ENCODE data around the gene ATXN2.
"Not testable (repeated sequence)": the region's sequence is repeated elsewhere in the genome, so short reads cannot be mapped to it uniquely, and the experiment has no call there.

The ATXN2 gene

DNA sequence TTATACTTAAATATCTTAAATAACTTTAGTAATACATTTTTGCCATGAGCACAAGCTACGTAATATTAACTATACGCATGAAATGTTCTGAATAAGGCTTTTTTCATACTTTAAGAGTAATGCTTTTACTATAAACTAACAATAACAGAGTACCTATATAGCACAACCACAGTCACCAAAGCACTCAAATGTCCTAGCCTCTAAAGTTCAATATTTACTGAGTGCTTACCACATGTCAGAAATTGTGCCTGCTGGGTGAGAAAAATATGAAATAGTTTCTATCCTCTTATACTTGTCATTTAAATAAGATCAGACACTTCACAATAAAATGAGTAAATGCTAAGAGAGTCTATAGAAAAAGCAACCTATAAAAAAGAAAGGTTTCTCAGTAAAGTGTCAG, 110.3 kb downstream of the ATXN2 start:
- Mint-ChIP-seq H3K9me3 (no peaks in the 10 kb centered on the region), H3K4me3 (no peak overlapping the region), H3K27me3 (no peaks in the 10 kb centered on the region), H3K36me3 (ENCODE audit: insufficient read depth) (peaks cover 69% of the 10 kb centered on the region), H3K27ac (no peak overlapping the region), H3K4me1 (ENCODE audit: low read depth in 2 of 2) (no peaks in the 10 kb centered on the region)
- ATAC-seq (replicated peaks) = no peak
- no peak for DNase-seq

- DNase-seq (no peak), ATAC-seq (replicated peaks) (no peak)
- no peak overlapping the region for H3K4me3 Mint-ChIP-seq
- H3K4me1 Mint-ChIP-seq (ENCODE audit: low read depth in 2 of 2) = no peaks in the 10 kb centered on the region
- H3K36me3 Mint-ChIP-seq (ENCODE audit: insufficient read depth) = peaks cover 69% of the 10 kb centered on the region
- no peaks in the 10 kb centered on the region for H3K27me3 Mint-ChIP-seq
- H3K27ac Mint-ChIP-seq = no peak overlapping the region
- no peaks in the 10 kb centered on the region for H3K9me3 Mint-ChIP-seq
Measured at GRCh38 chr12:111488271-111488670, 110.8 kb downstream of the ATXN2 start.

GRCh38 chr12:111482462-111482861, 116.7 kb downstream of the ATXN2 start:
- Mint-ChIP-seq H3K9me3 (no peaks in the 10 kb centered on the region), H3K4me1 (ENCODE audit: low read depth in 2 of 2) (no peaks in the 10 kb centered on the region), H3K36me3 (ENCODE audit: insufficient read depth) (peaks cover 76% of the 10 kb centered on the region), H3K27me3 (no peaks in the 10 kb centered on the region), H3K27ac (peak overlapping the region; percentile 65 to 82), H3K4me3 (no peak overlapping the region)
- ATAC-seq (replicated peaks) (no peak), DNase-seq (no peak)

GRCh38 chr12:111471236-111471635, 127.9 kb downstream of the ATXN2 start:
- no peaks in the 10 kb centered on the region for H3K9me3 Mint-ChIP-seq
- ATAC-seq (replicated peaks) (no peak), DNase-seq (no peak)
- no peak overlapping the region for H3K4me3 Mint-ChIP-seq
- no peaks in the 10 kb centered on the region for H3K27me3 Mint-ChIP-seq
- H3K4me1 Mint-ChIP-seq (ENCODE audit: low read depth in 2 of 2) = no peaks in the 10 kb centered on the region
- peaks cover 56% of the 10 kb centered on the region for H3K36me3 Mint-ChIP-seq (ENCODE audit: insufficient read depth)
- peak overlapping the region in 1 of 2 donors; percentile 56 for H3K27ac Mint-ChIP-seq

DNA sequence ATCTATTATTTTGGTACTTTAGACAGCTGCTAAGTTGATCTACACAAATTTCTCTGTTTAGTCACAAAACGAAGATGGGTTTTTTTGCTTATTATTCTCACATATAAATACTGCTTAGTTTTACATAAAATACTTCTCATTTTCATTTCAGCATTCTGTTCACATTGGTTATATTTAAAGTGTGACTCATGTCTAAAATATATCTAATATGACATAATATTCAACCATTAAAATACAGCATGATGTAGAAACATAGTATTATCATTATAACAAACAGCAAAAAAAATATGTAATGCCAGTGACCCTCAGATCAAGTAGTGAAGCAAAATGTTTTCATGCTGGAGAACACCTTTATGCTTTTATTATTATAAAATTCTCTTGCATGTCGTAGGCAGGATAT, 129.7 kb downstream of the ATXN2 start:
- ATAC-seq (replicated peaks) = no peak
- DNase-seq = no peak
- Mint-ChIP-seq H3K4me3 (no peak overlapping the region), H3K4me1 (ENCODE audit: low read depth in 2 of 2) (no peaks in the 10 kb centered on the region), H3K36me3 (ENCODE audit: insufficient read depth) (peaks cover 46% of the 10 kb centered on the region), H3K27me3 (no peaks in the 10 kb centered on the region), H3K9me3 (no peaks in the 10 kb centered on the region), H3K27ac (no peak overlapping the region)

GRCh38 chr12:111467857-111468241, 131.3 kb downstream of the ATXN2 start:
- peaks cover 41% of the 10 kb centered on the region for H3K36me3 Mint-ChIP-seq (ENCODE audit: insufficient read depth)
- ATAC-seq (replicated peaks) = no peak

DNA sequence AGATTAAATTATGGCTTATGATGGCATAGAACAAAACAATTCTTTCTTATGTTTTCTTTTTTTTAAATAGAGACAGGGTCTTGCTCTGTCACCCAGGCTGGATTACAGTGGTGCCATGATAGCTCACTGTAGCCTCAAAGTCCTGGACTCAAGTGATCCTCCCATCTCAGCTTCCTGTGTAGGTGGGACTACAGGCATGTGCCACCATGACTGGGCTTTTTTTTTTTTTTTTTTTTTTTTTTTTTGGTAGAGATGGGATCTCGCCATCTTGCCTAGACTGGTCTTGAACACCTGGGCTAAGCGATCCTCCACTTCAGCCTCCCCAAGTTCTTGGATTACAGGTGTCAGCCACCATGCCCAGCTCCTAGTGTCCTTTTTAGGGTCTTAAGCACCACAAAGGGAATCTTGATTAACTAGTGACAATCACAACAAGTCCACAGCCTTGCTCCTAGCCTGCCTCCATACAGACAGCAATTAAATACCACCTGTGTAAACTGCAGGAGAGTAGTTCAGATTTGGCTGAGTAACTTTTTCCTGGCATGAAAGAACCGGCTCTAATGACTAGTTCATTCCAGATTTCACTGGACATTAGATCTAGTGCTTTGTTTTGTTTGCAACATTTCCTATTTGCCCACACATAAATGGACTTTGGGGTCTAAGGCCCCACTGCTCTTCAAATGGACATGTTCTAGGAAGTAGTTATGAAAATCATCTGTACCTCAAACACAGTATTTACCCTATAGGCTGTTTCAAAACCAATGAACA, 131.8 kb downstream of the ATXN2 start:
- peaks cover 36% of the 10 kb centered on the region for H3K36me3 Mint-ChIP-seq (ENCODE audit: insufficient read depth)
- no peak for DNase-seq
- no peak for ATAC-seq (replicated peaks)
- no peaks in the 10 kb centered on the region for H3K9me3 Mint-ChIP-seq
- no peaks in the 10 kb centered on the region for H3K27me3 Mint-ChIP-seq
- H3K4me1 Mint-ChIP-seq (ENCODE audit: low read depth in 2 of 2) = no peaks in the 10 kb centered on the region
- H3K4me3 Mint-ChIP-seq = no peak overlapping the region
- H3K27ac Mint-ChIP-seq = no peak overlapping the region

More at GRCh38 chr12:111467857-111468241, 131.3 kb downstream of the ATXN2 start:
- no peak overlapping the region for H3K27ac Mint-ChIP-seq
- DNase-seq = no peak
- H3K4me3 Mint-ChIP-seq = no peak overlapping the region
- no peaks in the 10 kb centered on the region for H3K9me3 Mint-ChIP-seq
- no peaks in the 10 kb centered on the region for H3K27me3 Mint-ChIP-seq
- H3K4me1 Mint-ChIP-seq (ENCODE audit: low read depth in 2 of 2) = no peaks in the 10 kb centered on the region

DNA sequence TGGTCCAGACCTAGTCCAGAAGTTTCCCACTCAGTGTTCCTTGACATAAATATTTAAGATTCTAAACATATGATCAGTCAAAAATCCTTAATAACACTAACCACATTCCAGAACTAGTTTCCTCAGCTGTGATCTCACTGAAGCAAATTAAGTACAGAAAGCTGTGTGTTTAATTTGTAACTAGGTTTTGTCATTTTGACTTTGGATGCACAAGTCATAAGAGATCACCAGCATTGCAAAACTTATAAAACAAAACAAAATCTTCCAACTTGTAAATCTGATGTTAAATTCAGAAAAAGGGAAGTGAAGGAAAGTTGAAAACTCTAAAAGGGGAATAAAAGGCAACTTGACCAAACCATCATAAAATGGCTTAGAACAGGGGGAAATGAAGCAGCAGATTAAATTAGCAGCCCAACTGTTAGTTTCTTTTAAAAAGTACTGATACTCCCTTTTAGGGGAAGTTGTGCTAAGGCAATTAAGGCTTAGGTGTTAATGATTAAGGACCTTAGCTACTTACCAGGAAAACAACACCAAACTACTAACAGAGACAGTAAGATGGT, 136.8 kb downstream of the ATXN2 start:
- no peaks in the 10 kb centered on the region for H3K9me3 Mint-ChIP-seq
- ATAC-seq (replicated peaks) = no peak
- H3K4me1 Mint-ChIP-seq (ENCODE audit: low read depth in 2 of 2) = no peaks in the 10 kb centered on the region
- H3K27ac Mint-ChIP-seq = peak overlapping the region in 1 of 2 donors; percentile 62
- DNase-seq = no peak
- no peaks in the 10 kb centered on the region for H3K27me3 Mint-ChIP-seq
- H3K36me3 Mint-ChIP-seq (ENCODE audit: insufficient read depth) = peaks cover 12% of the 10 kb centered on the region
- no peak overlapping the region for H3K4me3 Mint-ChIP-seq

DNA sequence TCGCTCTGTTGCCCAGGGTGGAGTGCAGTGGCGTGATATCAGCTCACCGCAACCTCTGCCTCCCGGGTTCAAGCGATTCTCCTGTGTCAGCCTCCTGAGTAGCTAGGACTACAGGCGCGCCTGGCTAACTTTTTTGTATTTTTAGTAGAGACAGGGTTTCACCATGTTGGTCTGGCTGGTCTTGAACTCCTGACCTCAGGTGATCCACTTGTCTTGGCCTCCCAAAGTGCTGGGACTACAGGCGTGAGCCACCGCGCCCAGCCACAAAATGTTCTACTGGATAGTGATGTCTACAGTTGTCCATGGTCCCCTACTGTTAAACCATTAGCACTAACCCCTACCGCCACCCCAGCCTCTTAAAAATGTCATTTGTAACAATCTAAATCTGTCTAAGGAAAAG, 139.0 kb downstream of the ATXN2 start:
- not testable (repeated sequence) for ATAC-seq (replicated peaks); H3K27ac Mint-ChIP-seq; DNase-seq; H3K27me3 Mint-ChIP-seq; H3K4me1 Mint-ChIP-seq (ENCODE audit: low read depth in 2 of 2); H3K9me3 Mint-ChIP-seq; H3K4me3 Mint-ChIP-seq
- peaks cover 23% of the 10 kb centered on the region for H3K36me3 Mint-ChIP-seq (ENCODE audit: insufficient read depth)

DNA sequence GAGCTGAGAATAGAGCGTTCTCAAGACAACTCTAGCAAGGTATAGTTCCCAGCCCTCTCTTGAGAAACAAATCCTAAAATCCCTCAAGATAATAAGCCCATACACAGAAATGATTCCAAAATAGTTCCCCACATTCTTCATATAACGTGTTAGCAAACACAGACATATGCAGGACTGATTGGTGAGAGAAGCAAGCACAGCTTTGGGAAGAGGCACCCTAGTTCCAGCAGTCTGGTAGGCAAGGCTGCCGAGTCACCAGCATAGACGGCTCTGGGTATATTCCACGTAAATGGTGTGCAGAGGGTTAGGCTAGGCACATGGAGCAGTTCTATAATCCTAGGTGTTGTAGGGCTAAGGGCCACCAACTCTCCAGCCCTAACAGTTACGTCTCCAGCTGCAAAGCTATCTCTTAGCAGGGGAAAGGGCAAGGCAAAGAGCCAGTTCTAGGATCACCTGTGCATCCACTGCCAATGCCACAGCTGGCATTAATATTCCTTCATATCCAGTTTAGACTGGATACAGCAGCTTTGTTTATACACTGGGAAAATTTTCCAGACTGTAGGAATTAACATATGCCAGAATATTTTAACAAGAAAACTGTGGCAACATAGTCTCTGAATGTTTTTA, 140.5 kb downstream of the ATXN2 start:
- H3K4me3 Mint-ChIP-seq = no peak overlapping the region
- H3K9me3 Mint-ChIP-seq = no peaks in the 10 kb centered on the region
- H3K36me3 Mint-ChIP-seq (ENCODE audit: insufficient read depth) = peaks cover 26% of the 10 kb centered on the region
- H3K27me3 Mint-ChIP-seq = no peaks in the 10 kb centered on the region
- H3K27ac Mint-ChIP-seq = no peak overlapping the region
- DNase-seq (no peak), ATAC-seq (replicated peaks) (no peak)
- peaks cover 3 to 13% of the 10 kb centered on the region in 2 donors for H3K4me1 Mint-ChIP-seq (ENCODE audit: low read depth in 2 of 2)

- H3K27me3 Mint-ChIP-seq = no peaks in the 10 kb centered on the region
- peak overlapping the region in 1 of 2 donors; percentile 26 for H3K27ac Mint-ChIP-seq
- H3K9me3 Mint-ChIP-seq = no peaks in the 10 kb centered on the region
- ATAC-seq (replicated peaks) (no peak), DNase-seq (no peak)
- H3K4me3 Mint-ChIP-seq = no peak overlapping the region
- peaks cover 33% of the 10 kb centered on the region for H3K36me3 Mint-ChIP-seq (ENCODE audit: insufficient read depth)
- peaks cover 3 to 13% of the 10 kb centered on the region in 2 donors for H3K4me1 Mint-ChIP-seq (ENCODE audit: low read depth in 2 of 2)
Measured at GRCh38 chr12:111457577-111457976, 141.5 kb downstream of the ATXN2 start.

GRCh38 chr12:111457071-111457470, 142.0 kb downstream of the ATXN2 start:
- ATAC-seq (replicated peaks) (no peak), DNase-seq (no peak)
- Mint-ChIP-seq H3K36me3 (ENCODE audit: insufficient read depth) (peaks cover 36% of the 10 kb centered on the region), H3K4me3 (no peak overlapping the region), H3K27ac (no peak overlapping the region), H3K9me3 (no peaks in the 10 kb centered on the region), H3K27me3 (no peaks in the 10 kb centered on the region), H3K4me1 (ENCODE audit: low read depth in 2 of 2) (peaks cover 3 to 13% of the 10 kb centered on the region in 2 donors)

GRCh38 chr12:111455448-111456320, 143.4 kb downstream of the ATXN2 start:
- Mint-ChIP-seq H3K27ac (peak overlapping the region; percentile 82 to 85), H3K4me1 (ENCODE audit: low read depth in 2 of 2) (peaks cover 14 to 18% of the 10 kb centered on the region in 2 donors)
- ATAC-seq (replicated peaks) = no peak

More at GRCh38 chr12:111455448-111456320, 143.4 kb downstream of the ATXN2 start:
- H3K36me3 Mint-ChIP-seq (ENCODE audit: insufficient read depth) = peaks cover 38% of the 10 kb centered on the region
- no peaks in the 10 kb centered on the region for H3K9me3 Mint-ChIP-seq
- no peaks in the 10 kb centered on the region for H3K27me3 Mint-ChIP-seq
- DNase-seq = no peak
- H3K4me3 Mint-ChIP-seq = no peak overlapping the region

All from effector memory CD8-positive, alpha-beta T cell (primary cell).